Hypothalamus (tissue), 51 donors: ENCODE data around the gene OR10S1.
"Not testable (repeated sequence)": the region's sequence is repeated elsewhere in the genome, so short reads cannot be mapped to it uniquely, and the experiment has no call there.

ENCODE experiments used
- DNase-seq, 51 donors: peaks; one replicate each; lab custom pipeline; 2025; lab: John Stamatoyannopoulos, UW

The OR10S1 gene

DNA sequence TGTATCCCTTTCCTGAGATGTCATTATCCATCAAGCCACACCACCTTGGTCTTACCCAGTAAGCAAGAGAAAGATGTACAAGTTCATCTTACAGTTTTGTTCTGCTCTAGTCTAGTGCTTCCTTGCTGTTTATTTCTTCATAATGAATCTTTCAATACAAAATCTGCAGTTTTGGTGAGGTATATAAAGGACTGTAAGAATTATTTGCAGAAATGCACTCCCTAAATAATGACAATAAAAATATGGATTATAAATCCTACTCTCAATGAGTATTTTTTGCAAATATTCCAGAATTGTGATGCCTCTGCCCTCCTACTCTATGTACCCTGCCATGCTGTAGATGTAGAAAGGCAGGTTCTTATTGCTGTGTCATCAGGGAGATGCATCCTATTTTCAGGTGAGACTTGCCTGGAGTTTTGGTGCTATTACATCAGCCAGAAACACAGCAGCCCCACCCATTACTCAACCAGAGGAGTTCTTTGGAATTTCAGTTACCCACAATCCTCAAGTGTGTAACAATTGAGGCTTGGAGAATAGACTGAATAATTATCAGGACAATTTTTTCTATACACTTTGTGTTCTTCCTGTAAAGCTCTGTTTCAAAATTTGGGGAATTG, at the start of gene OR10S1:
Gene OR10S1, minus strand, starts transcription at position 51 of the 617 bp plus-strand sequence. CDS start 117 bp downstream, outside the sequence.
- DNase-seq, result no peak

- DNase-seq, result no peak
These were observed 48.9 kb upstream of the OR10S1 start, which contains the start of gene OR10G8 for GRCh38 chr11:124026498-124026897. OR10G8 (plus strand) TSS chr11:124026798; CDS start chr11:124029623, 2,825 bp downstream.

GRCh38 chr11:124015837-124016236, 38.3 kb upstream of the OR10S1 start:
- DNase-seq, result not testable (repeated sequence)

- no peak for DNase-seq
These were observed 35.1 kb upstream of the OR10S1 start, which contains the start of gene OR10G4 for GRCh38 chr11:124012697-124013096. OR10G4 (plus strand) TSS chr11:124012997; CDS start chr11:124015575, 2,578 bp downstream.

GRCh38 chr11:123995119-123995518, 17.5 kb upstream of the OR10S1 start, which contains the start of gene OR10G6:
OR10G6 (minus strand) TSS chr11:123995161; CDS start chr11:123995161, 0 bp downstream.
- DNase-seq, result no peak

GRCh38 chr11:123979311-123979710, 1.7 kb upstream of the OR10S1 start:
- no peak for DNase-seq

- DNase-seq, result no peak
These were observed 616 bp downstream of the OR10S1 start for GRCh38 chr11:123976770-123977560.

DNA sequence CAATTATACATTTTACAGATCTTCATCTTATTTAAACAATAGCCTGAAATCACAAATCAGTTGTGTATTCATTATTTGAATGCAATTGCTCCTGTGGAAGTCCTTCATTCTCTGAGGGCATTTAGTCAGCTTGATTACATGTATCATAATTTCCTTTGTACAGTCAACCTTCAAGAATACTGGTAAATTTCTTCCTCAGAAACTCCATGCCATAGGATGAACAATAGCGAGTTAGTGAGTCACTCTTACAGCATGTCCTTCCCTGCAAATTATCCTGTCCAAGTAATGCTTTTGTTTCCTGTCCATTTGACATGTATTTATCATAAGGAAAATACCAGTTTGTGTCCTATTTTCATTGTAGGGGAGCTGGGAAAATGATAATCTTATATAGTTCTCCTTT, 3.8 kb downstream of the OR10S1 start:
- DNase-seq, result no peak

DNA sequence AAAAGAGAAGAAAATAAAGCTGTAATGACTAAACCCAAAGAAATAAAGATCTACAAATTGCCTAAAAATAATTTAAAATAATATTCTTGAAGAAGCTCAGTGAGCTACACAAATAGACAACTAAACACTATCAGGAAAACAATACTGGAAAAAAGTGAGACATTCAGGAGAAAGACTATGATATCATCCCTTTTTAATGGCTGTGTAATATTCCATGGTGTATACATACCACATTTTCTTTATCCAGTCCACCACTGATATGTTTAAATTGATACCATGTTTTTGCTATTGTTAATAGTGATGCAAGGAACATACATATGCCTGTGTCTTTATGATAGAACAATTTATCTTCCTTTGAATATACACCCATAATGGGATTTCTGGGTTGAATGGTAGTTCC, 20.8 kb downstream of the OR10S1 start:
- DNase-seq, result no peak

DNA sequence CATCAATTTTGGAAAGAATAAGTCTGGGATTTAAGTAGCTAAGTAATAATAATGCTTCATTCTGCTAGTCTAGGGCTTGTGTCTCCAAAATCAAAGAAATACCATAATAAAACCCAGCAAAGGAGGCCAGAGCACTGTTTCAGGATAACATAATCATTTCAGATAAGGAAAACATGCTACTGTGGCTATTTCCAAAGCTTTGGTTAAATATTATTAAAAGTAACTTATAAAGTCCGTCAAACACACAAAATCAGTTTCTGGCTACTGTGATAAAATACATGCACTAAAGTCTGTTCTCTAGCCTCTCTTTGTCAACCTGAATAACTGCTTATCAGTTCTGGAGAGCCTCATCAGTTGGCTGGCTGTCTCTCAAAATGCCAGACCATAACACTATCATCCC, 32.4 kb downstream of the OR10S1 start:
- no peak for DNase-seq

- no peak for DNase-seq
These were observed 33.8 kb downstream of the OR10S1 start, which contains the start of gene OR6T1 for GRCh38 chr11:123943738-123944137. OR6T1 (minus strand) TSS chr11:123943838; CDS start chr11:123943838, 0 bp downstream.

DNA sequence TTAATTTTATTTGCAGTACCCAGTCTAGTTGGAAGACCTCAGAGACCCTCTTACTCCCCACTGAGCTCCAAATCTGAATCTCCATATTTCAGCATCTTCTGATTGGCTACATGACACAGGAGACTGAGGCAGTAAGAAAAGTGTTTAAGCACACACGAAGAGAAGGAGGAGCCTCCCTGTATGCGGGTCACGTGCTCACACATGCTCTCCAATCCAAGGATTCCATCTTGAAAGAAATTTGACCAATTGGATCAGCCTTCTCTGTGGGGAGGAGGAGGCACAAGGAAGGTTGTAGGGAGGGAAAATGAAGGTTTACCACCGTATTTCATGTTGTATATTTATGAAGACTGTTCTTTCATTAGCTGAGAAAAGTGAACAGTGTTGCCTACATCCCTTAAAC, 35.2 kb downstream of the OR10S1 start:
- no peak for DNase-seq

DNA sequence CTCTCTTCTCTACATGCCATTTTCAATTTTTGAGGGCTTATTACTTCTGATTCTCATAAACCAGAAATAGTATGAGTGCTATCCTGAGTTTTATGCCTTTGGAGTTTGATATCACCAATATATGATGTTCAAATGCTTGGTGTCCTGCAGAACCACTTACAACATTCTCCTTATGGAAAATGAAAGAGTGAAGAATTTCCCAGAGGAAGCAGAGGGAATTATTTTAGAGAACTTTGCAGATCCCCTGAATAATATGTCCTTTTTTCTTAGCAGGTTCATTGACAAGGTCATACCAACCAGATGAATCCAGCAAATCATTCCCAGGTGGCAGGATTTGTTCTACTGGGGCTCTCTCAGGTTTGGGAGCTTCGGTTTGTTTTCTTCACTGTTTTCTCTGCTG, 38.3 kb downstream of the OR10S1 start, which contains the start of gene OR4D5:
Gene OR4D5, plus strand, starts transcription at position 301 of the 400 bp plus-strand sequence. Its CDS starts 0 bp downstream, at position 301.
- no peak for DNase-seq
